GM10847 (cell line): ENCODE measurements around the gene TSG101.

Experiments
- POLR2A ChIP-seq: IDR thresholded peaks from 2 replicates; pipeline ENCODE4 v1.6.1; 2011; ENCODE audit not compliant: insufficient read length; ENCODE audit errors: extremely low read depth

The TSG101 gene

GRCh38 chr11:18461909-18462308, 64.8 kb downstream of the TSG101 start:
- no peak for TF ChIP-seq POLR2A

GRCh38 chr11:18459634-18460033, 67.1 kb downstream of the TSG101 start:
- no peak for TF ChIP-seq POLR2A

GRCh38 chr11:18457450-18457849, 69.3 kb downstream of the TSG101 start:
- TF ChIP-seq POLR2A: no peak

- TF ChIP-seq POLR2A: no peak
These were observed 70.9 kb downstream of the TSG101 start, which contains the start of gene LDHAL6A for GRCh38 chr11:18455686-18456372. TSS of gene LDHAL6A (plus strand) at chr11:18455856. CDS start at chr11:18456681, 825 bp downstream.

- TF ChIP-seq POLR2A: no peak
These were observed 73.8 kb downstream of the TSG101 start for GRCh38 chr11:18452927-18453326.

GRCh38 chr11:18449251-18449650, 77.5 kb downstream of the TSG101 start:
- no peak for TF ChIP-seq POLR2A

GRCh38 chr11:18438691-18439090, 88.1 kb downstream of the TSG101 start:
- no peak for TF ChIP-seq POLR2A
